GM12878 (cell line): ENCODE data around the gene ARHGAP22. TPM values are rescaled to one million over a fixed set of nuclear protein-coding genes. Genes with fewer than 3 reads are reported as not detected.

Source experiments
- ATAC-seq: fragments of 200-7000 bp; cut with Tn5 transposase; 3 replicates; pipeline ENCODE4 v1.9.1; 2020; ENCODE audit warnings: mild to moderate bottlenecking, moderate library complexity
- BruUV-seq: library from RNA; stranded (reverse); fragments of 400-500 nt; replicated peaks from 2 replicates; lab custom pipeline; 2021; lab: Mats Ljungman, UMichigan
- CTCF ChIA-PET: fragments of 300-600 bp; sonication (Branson Sonifier 250); formaldehyde crosslinking; extraction: SDS; loops from one replicate; lab custom pipeline; 2021; ENCODE audit warnings: inconsistent platforms; lab: Yijun Ruan, JAX
- POLR2A ChIA-PET: fragments of 350-600 bp; formaldehyde crosslinking; extraction: SDS; loops from one replicate; lab custom pipeline; 2021; ENCODE audit warnings: inconsistent platforms; lab: Charles Lee
- RAD21 ChIA-PET: fragments of 300-600 bp; sonication (Branson Sonifier 250); formaldehyde crosslinking; loops from one replicate; lab custom pipeline; 2023; ENCODE audit warnings: antibody characterized with exemption; ENCODE audit not compliant: unreplicated experiment; lab: Charles Lee
- SMC1A ChIA-PET: fragments of 300-600 bp; sonication (Branson Sonifier 250); formaldehyde crosslinking; loops from one replicate; lab custom pipeline; 2023; ENCODE audit not compliant: unreplicated experiment, uncharacterized antibody; lab: Charles Lee
- DNase-seq: peaks from one replicate; pipeline ENCODE4 v3.0.0-alpha.2; 2011; ENCODE audit warnings: low read depth, low spot score
- FAIRE-seq: peaks from 3 replicates; lab custom pipeline; 2011; peaks lifted over from hg19 to GRCh38; lab: Jason Lieb, UNC
- H2AFZ ChIP-seq: 2 replicates; pipeline ENCODE4 v1.6.0; 2011; ENCODE audit warnings: low read depth, low read length, control low read depth; ENCODE audit not compliant: control insufficient read depth
- H3K27ac ChIP-seq: 2 replicates; pipeline ENCODE4 v1.5.1; 2011; ENCODE audit warnings: control low read depth; ENCODE audit not compliant: control insufficient read depth, insufficient read depth
- H3K27me3 ChIP-seq, 2 experiments: replicated peaks in 1 of 2; 2 replicates each; pipeline versions ENCODE4 v1.6.0 to v1.6.1; 2011; ENCODE audit warnings: low read length in 1 of 2; ENCODE audit not compliant: control insufficient read depth in 2 of 2, insufficient read depth in 2 of 2
- H3K36me3 ChIP-seq, 2 experiments: 2 replicates each; pipeline ENCODE4 v1.5.1; 2011; ENCODE audit warnings: low read length in 1 of 2; ENCODE audit not compliant: control insufficient read depth in 2 of 2, insufficient read depth in 2 of 2
- H3K4me1 ChIP-seq: 2 replicates; pipeline ENCODE4 v1.6.1; 2011; ENCODE audit warnings: mild to moderate bottlenecking, low read length, moderate library complexity, mixed read lengths; ENCODE audit not compliant: control insufficient read depth, insufficient read depth
- H3K4me2 ChIP-seq: 2 replicates; pipeline ENCODE4 v1.6.0; 2011; ENCODE audit warnings: control low read depth; ENCODE audit not compliant: control insufficient read depth, insufficient read depth
- H3K4me3 ChIP-seq: fragments of 200-600 bp; sonication (generic); 2 replicates; pipeline ENCODE4 v1.5.1; 2016
- H3K79me2 ChIP-seq: 2 replicates; pipeline ENCODE4 v1.6.0; 2011; ENCODE audit warnings: low read length; ENCODE audit not compliant: control insufficient read depth, insufficient read depth
- H3K9ac ChIP-seq: 2 replicates; pipeline ENCODE4 v1.8.0; 2011; ENCODE audit warnings: low read length, control low read depth, mixed read lengths; ENCODE audit not compliant: control insufficient read depth, insufficient read depth
- H3K9me3 ChIP-seq: replicated peaks from 3 replicates; pipeline ENCODE4 v1.5.1; 2011; ENCODE audit warnings: mild to moderate bottlenecking, low read length; ENCODE audit not compliant: control insufficient read depth, insufficient read depth
- H4K20me1 ChIP-seq: 2 replicates; pipeline ENCODE4 v1.6.0; 2011; ENCODE audit not compliant: control insufficient read depth, insufficient read depth
- ASH2L ChIP-seq: fragments of 300-600, 200-600 bp; sonication (generic); IDR thresholded peaks from 2 replicates; pipeline ENCODE4 v1.6.1; 2017; ENCODE audit warnings: low read depth, mild to moderate bottlenecking, borderline replicate concordance
- BACH1 ChIP-seq: fragments of 450-650 bp; IDR thresholded peaks from 2 replicates; pipeline ENCODE4 v1.6.1; 2017; ENCODE audit warnings: mild to moderate bottlenecking, borderline replicate concordance
- CBX5 ChIP-seq: sonication (generic); IDR thresholded peaks from 2 replicates; pipeline ENCODE4 v1.6.1; 2016; ENCODE audit warnings: low read depth, moderate library complexity, mild to moderate bottlenecking, inconsistent platforms
- CHD1 ChIP-seq: IDR thresholded peaks from 2 replicates; pipeline ENCODE4 v1.6.1; 2012; ENCODE audit warnings: low read depth, low read length, improper control_type of control experiment
- CHD2 ChIP-seq: IDR thresholded peaks from 2 replicates; pipeline ENCODE4 v1.6.1; 2011; ENCODE audit warnings: low read depth, low read length, improper control_type of control experiment, borderline replicate concordance
- HDGF ChIP-seq: fragments of 450-650 bp; IDR thresholded peaks from 2 replicates; pipeline ENCODE4 v1.6.1; 2016; ENCODE audit warnings: antibody characterized with exemption
- JUNB ChIP-seq: IDR thresholded peaks from 2 replicates; pipeline ENCODE4 v1.6.1; 2016; ENCODE audit warnings: antibody characterized with exemption, mild to moderate bottlenecking
- MEF2A ChIP-seq: IDR thresholded peaks from 2 replicates; pipeline ENCODE4 v1.6.1; 2011; ENCODE audit warnings: low read depth, mild to moderate bottlenecking, low read length, moderate library complexity; ENCODE audit not compliant: insufficient read depth
- MTA2 ChIP-seq: fragments of 450-650 bp; IDR thresholded peaks from 2 replicates; pipeline ENCODE4 v1.6.1; 2016; ENCODE audit warnings: low read depth, mild to moderate bottlenecking, moderate library complexity
- MXI1 ChIP-seq: fragments of 150-350 bp; IDR thresholded peaks from 2 replicates; pipeline ENCODE4 v1.6.1; 2011; ENCODE audit warnings: low read depth, mild to moderate bottlenecking, inconsistent platforms, low read length, improper control_type of control experiment
- NRF1 ChIP-seq: conservative IDR thresholded peaks from 2 replicates; pipeline ENCODE4 v1.6.1; 2011; ENCODE audit warnings: mild to moderate bottlenecking, low read depth, low read length, improper control_type of control experiment
- POLR2AphosphoS2 ChIP-seq: IDR thresholded peaks from 2 replicates; pipeline ENCODE4 v1.6.1; 2011; ENCODE audit warnings: low read depth, mild to moderate bottlenecking, low read length, improper control_type of control experiment, moderate library complexity
- RB1 ChIP-seq: fragments of 450-650 bp; formaldehyde crosslinking; IDR thresholded peaks from 2 replicates; pipeline ENCODE4 v1.6.1; 2017; ENCODE audit warnings: mild to moderate bottlenecking, borderline replicate concordance
- SP1 ChIP-seq: IDR thresholded peaks from one replicate; pipeline ENCODE4 v1.6.1; 2011; ENCODE audit warnings: low read depth, low read length
- ZNF207 ChIP-seq: fragments of 450-650 bp; IDR thresholded peaks from 2 replicates; pipeline ENCODE4 v1.6.1; 2014; ENCODE audit warnings: antibody characterized with exemption, mild to moderate bottlenecking, borderline replicate concordance
- ZNF217 ChIP-seq: fragments of 450-650 bp; IDR thresholded peaks from 2 replicates; pipeline ENCODE4 v1.6.1; 2017; ENCODE audit warnings: antibody characterized with exemption, mild to moderate bottlenecking
- ZNF24 ChIP-seq: fragments of 450-650 bp; IDR thresholded peaks from 2 replicates; pipeline ENCODE4 v1.6.1; 2017; ENCODE audit warnings: antibody characterized with exemption, mild to moderate bottlenecking
- WGBS: methylation state at CpG from one replicate; pipeline ENCODE4 v1.1.6; 2016; ENCODE audit warnings: low lambda C conversion rate; ENCODE audit not compliant: insufficient replicate concordance, insufficient coverage; ENCODE audit errors: missing lambda C conversion rate; 5-methylcytosine and 5-hydroxymethylcytosine counted together
- in situ Hi-C: fragments of 300-500 bp; cut with MboI; formaldehyde crosslinking; loops from 9 replicates; pipeline ENCODE4 v1.14.3; 2018; ENCODE audit warnings: mixed read lengths
- intact Hi-C: fragments of 100-400 bp; cut with micrococcal nuclease; formaldehyde crosslinking; loops from one replicate; pipeline ENCODE4 v1.14.2; 2022; ENCODE audit not compliant: unreplicated experiment
- polyA plus RNA-seq, 11 experiments: library from polyadenylated mRNA; depleted of rRNA in 4 of 11; unstranded in 6 of 11; stranded (reverse) in 5 of 11; fragments of >200 nt; fragmentation: Nextera tagmentation in 4 of 11; fragmentation: Illumina TruSeq in 1 of 11; extraction: Ambion mirVana in 4 of 11; extraction: Trizol in 1 of 11; gene quantifications; 1 replicate in 1 of 11; 2 replicates in 10 of 11; pipeline versions ENCODE4 v1.2.1 to v1.2.3, GENCODE V29; 2011 to 2016; ENCODE audit warnings: inconsistent platforms in 2 of 11, missing spikeins in 2 of 11, low read depth in 1 of 11
- total RNA-seq, 4 experiments: library from RNA; depleted of rRNA in 3 of 4; stranded (reverse); fragments of >200 nt in 3 of 4; fragmentation: Illumina TruSeq in 1 of 4; extraction: Trizol in 1 of 4; gene quantifications; 2 replicates each; pipeline versions ENCODE4 v1.2.1 to v1.2.3, GENCODE V29; 2013 to 2021
- TF ChIP-seq, protein P1 (sequence below): IDR thresholded peaks from 2 replicates; pipeline ENCODE4 v1.6.1; 2012; ENCODE audit warnings: low read depth, low read length, improper control_type of control experiment

The ARHGAP22 gene
- total and polyA plus RNA-seq, 10 of the 15 experiments (the other 5 are each of a cell fraction or from before 2014, with no cell fraction given), result 0.07 to 0.61 (median 0.18) TPM; not detected in 5

DNA sequence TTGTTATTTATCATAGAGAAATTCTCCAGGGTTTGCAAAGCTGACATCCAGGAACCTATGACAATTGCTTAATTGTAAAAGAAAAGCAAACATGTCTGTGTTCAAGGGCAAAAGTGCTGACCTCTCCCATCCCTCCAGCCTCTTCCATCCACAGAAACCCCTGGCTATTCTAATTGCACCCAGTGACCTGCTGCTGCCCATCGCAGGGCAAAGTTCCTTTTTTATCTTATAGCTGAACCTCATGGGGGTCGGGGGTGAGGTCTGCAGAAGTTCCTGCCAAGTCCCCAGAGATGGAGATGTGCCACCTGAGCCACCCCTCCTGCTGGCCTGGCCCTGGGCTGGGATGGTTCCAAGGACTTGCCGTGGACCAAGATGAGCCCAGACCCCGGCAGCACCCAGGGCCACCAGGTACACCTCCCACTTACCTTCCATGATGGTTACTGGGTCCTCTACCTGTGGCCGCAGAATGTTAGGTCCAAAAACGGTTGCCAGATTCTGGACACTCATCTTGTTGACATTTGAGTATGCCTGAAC is 151.9 kb downstream of the ARHGAP22 start:
- SMC1A ChIA-PET, result no interaction called here
- TF ChIP-seq, protein P1, sequence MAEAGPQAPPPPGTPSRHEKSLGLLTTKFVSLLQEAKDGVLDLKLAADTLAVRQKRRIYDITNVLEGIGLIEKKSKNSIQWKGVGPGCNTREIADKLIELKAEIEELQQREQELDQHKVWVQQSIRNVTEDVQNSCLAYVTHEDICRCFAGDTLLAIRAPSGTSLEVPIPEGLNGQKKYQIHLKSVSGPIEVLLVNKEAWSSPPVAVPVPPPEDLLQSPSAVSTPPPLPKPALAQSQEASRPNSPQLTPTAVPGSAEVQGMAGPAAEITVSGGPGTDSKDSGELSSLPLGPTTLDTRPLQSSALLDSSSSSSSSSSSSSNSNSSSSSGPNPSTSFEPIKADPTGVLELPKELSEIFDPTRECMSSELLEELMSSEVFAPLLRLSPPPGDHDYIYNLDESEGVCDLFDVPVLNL, result no peak
- TF ChIP-seq BACH1, result no peak
- TF ChIP-seq, all 136 proteins: peak for 0
- ATAC-seq, result no peak
- no peak for DNase-seq
- ChIA-PET POLR2A (no interaction called here), RAD21 (no interaction called here), CTCF (no interaction called here)
- in situ Hi-C loops, result no loop called here
- Histone ChIP-seq H3K79me2 (no peaks in the 10 kb centered on the region), H3K4me3 (no peak overlapping the region), H3K9me3 (no peaks in the 10 kb centered on the region), H2AFZ (no peak overlapping the region), H3K27me3 (no peaks in the 10 kb centered on the region; a peak in 1 of 4 replicates), H4K20me1 (no peaks in the 10 kb centered on the region), H3K36me3 (no peaks in the 10 kb centered on the region), H3K4me1 (no peaks in the 10 kb centered on the region), H3K27ac (no peak overlapping the region), H3K4me2 (no peak overlapping the region), H3K9ac (no peak overlapping the region)
- no TSS peak for BruUV-seq
- FAIRE-seq, result no peak
- intact Hi-C loops, result no loop called here
- 37% methylated on average over 6 of the region's 6 CpGs for WGBS

DNA sequence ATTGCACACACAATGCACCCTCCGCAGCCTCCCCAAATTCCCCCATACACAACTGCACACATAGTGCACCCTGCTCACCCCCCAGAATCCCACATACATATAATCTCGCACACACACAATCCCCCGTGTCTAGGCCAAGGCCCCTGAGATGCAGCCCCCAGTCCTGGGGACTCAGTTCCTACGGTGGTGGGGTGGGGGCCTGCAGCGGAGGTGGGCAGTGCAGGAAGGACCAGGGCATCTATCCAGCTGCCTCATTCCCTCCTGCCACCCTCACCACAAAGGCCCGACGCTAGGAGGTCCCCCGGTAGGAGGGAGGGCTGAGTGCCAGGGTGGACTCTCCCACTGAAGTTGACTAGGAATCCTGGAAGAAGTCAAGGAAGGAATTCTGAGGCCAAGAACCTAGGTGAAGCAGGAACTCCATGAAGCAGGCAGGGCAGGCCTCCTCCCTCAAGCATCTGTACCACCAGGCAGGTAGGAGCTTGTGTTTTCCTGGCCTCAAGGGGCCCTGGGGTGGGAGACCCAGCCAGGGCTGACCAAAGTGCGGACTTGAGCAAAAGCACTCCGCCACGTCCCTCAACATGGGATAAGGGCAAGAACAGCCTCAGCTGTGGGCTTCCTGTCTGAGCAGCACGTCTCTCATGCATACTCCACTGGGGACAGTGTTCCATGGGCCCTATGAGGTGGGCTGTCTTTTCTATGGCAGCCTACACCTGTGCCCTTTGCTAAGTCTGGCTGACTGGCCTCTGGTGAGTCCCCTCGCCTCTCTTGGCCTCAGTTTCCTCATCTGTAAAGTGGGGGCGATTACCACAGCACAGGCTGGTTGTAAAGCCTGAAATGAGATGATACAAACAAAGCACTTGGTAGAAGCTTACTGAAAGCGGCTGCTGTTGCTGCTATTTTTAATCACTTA is 152.6 kb downstream of the ARHGAP22 start:
- ChIA-PET POLR2A (no interaction called here), CTCF (no interaction called here), SMC1A (no interaction called here), RAD21 (no interaction called here)
- Histone ChIP-seq H3K9me3 (no peaks in the 10 kb centered on the region), H3K36me3 (no peaks in the 10 kb centered on the region), H3K9ac (no peak overlapping the region), H3K4me2 (no peak overlapping the region), H3K79me2 (no peaks in the 10 kb centered on the region), H2AFZ (no peak overlapping the region), H4K20me1 (no peaks in the 10 kb centered on the region), H3K4me1 (no peaks in the 10 kb centered on the region), H3K27me3 (no peaks in the 10 kb centered on the region; a peak in 1 of 4 replicates), H3K4me3 (no peak overlapping the region), H3K27ac (no peak overlapping the region)
- DNase-seq, result no peak
- no peak for ATAC-seq
- intact Hi-C loops (no loop called here), in situ Hi-C loops (no loop called here)
- FAIRE-seq, result no peak
- no TSS peak for BruUV-seq
- WGBS, result 29% methylated on average over 15 of the region's 15 CpGs
- no peak for TF ChIP-seq JUNB
- TF ChIP-seq ZNF207, result no peak
- TF ChIP-seq ASH2L, result no peak
- TF ChIP-seq MXI1, result no peak
- no peak for TF ChIP-seq ZNF217
- TF ChIP-seq CBX5, result no peak
- TF ChIP-seq HDGF, result no peak
- TF ChIP-seq MEF2A, result no peak
- no peak for TF ChIP-seq CHD2
- no peak for TF ChIP-seq NRF1
- TF ChIP-seq ZNF24, result no peak
- no peak for TF ChIP-seq SP1
- TF ChIP-seq MTA2, result no peak
- TF ChIP-seq CHD1, result no peak
- TF ChIP-seq RB1, result no peak
- TF ChIP-seq POLR2AphosphoS2, result no peak
